Fibroblast of peridontal ligament (primary cell): ENCODE data around the gene CELF1.

Experiments used
- DNase-seq: peaks from one replicate; pipeline ENCODE4 v3.0.0-alpha.2; 2010; ENCODE audit errors: extremely low read depth

CELF1 gene

GRCh38 chr11:47485107-47485506 is 67.8 kb downstream of the CELF1 start:
- DNase-seq: no peak

GRCh38 chr11:47483457-47483856 is 69.5 kb downstream of the CELF1 start:
- no peak for DNase-seq

GRCh38 chr11:47480762-47481161 is 72.2 kb downstream of the CELF1 start:
- DNase-seq: no peak

GRCh38 chr11:47478651-47479329 is 74.1 kb downstream of the CELF1 start:
- no peak for DNase-seq

- DNase-seq: no peak
Measured at GRCh38 chr11:47477753-47478152, 75.2 kb downstream of the CELF1 start.

- DNase-seq: no peak
Measured at GRCh38 chr11:47477323-47477722, 75.6 kb downstream of the CELF1 start.

- no peak for DNase-seq
Measured at GRCh38 chr11:47470671-47471070, 82.3 kb downstream of the CELF1 start.

- peak; percentile 69 for DNase-seq
Measured at GRCh38 chr11:47469361-47470179, 83.4 kb downstream of the CELF1 start.

- no peak for DNase-seq
Measured at GRCh38 chr11:47468598-47469214, 84.2 kb downstream of the CELF1 start.

GRCh38 chr11:47467357-47467756 is 85.6 kb downstream of the CELF1 start:
- no peak for DNase-seq

- DNase-seq: peak; percentile 52
Measured at GRCh38 chr11:47466701-47467250, 86.2 kb downstream of the CELF1 start.

GRCh38 chr11:47466201-47466600 is 86.7 kb downstream of the CELF1 start:
- peak; percentile 71 for DNase-seq

- no peak for DNase-seq
Measured at GRCh38 chr11:47464483-47464882, 88.4 kb downstream of the CELF1 start.

GRCh38 chr11:47461876-47462275 is 91.1 kb downstream of the CELF1 start:
- DNase-seq: no peak

- DNase-seq: no peak
Measured at GRCh38 chr11:47460571-47461235, 92.2 kb downstream of the CELF1 start.

GRCh38 chr11:47454258-47454671 is 98.7 kb downstream of the CELF1 start:
- peak; percentile 90 for DNase-seq

GRCh38 chr11:47453365-47453764 is 99.6 kb downstream of the CELF1 start:
- DNase-seq: no peak

- no peak for DNase-seq
Measured at GRCh38 chr11:47451990-47452389, 100.9 kb downstream of the CELF1 start.

- DNase-seq: no peak
Measured at GRCh38 chr11:47451436-47451835, 101.5 kb downstream of the CELF1 start.

- no peak for DNase-seq
Measured at GRCh38 chr11:47449541-47449940, 103.4 kb downstream of the CELF1 start.

GRCh38 chr11:47448566-47449427 is 104.1 kb downstream of the CELF1 start, which contains the start of gene RAPSN:
TSS of gene RAPSN (minus strand) at chr11:47449136. CDS start at chr11:47448964, 172 bp downstream.
- DNase-seq: no peak
